ENCODE results near the gene GGTA1. TPM values are rescaled to one million over a fixed set of nuclear protein-coding genes. Genes with fewer than 3 reads are reported as not detected.

GGTA1 gene
- total RNA-seq, 1 experiment from 2014 or later: not detected

GRCh38 chr9:121453232-121453892 lies 46.3 kb downstream of the GGTA1 start:
- H3K27ac ChIP-seq (ENCODE audit: low read length): no peak overlapping the region
- CTCF ChIA-PET: no interaction called here
- no peaks in the 10 kb centered on the region for H3K4me1 ChIP-seq (ENCODE audit: insufficient read depth, low read length)
- H3K36me3 ChIP-seq (ENCODE audit: low read depth, low read length): no peaks in the 10 kb centered on the region
- no peak for ATAC-seq
- no peak for DNase-seq
- no peaks in the 10 kb centered on the region for H4K20me1 ChIP-seq (ENCODE audit: low read length)
- no TSS peak for BruUV-seq (replicated peaks)
- H2AFZ ChIP-seq (ENCODE audit: low read length): no peak overlapping the region
- no peaks in the 10 kb centered on the region for H3F3A ChIP-seq (ENCODE audit: low read length, unreplicated experiment)
- no peaks in the 10 kb centered on the region for H3K9me2 ChIP-seq (replicated peaks; ENCODE audit: low read length)
- no peak overlapping the region for H3K9ac ChIP-seq (ENCODE audit: low read length)
- H3K79me2 ChIP-seq (ENCODE audit: low read length): no peaks in the 10 kb centered on the region
- TF ChIP-seq EZH2 (IDR thresholded peaks at IDR 0.05; ENCODE audit: low read length, unreplicated experiment) (no peak), EZH2phosphoT487 (IDR thresholded peaks at IDR 0.05; ENCODE audit: borderline replicate concordance, low read length) (no peak), CTCF (conservative IDR thresholded peaks at IDR 0.05; ENCODE audit: low read depth, low read length) (no peak)
- peaks cover 40% of the 10 kb centered on the region for H3K27me3 ChIP-seq (ENCODE audit: low read length)
- intact Hi-C loops (cut with micrococcal nuclease): no loop called here
- H3K4me2 ChIP-seq (ENCODE audit: low read length): no peak overlapping the region
- no peaks in the 10 kb centered on the region for H3K9me3 ChIP-seq (ENCODE audit: low read length)
- POLR2A ChIA-PET (ENCODE audit: unreplicated experiment): no interaction called here
- no peak overlapping the region for H3K4me3 ChIP-seq (ENCODE audit: low read length)

- no TSS peak for BruUV-seq (replicated peaks)
- Histone ChIP-seq H3K4me3 (ENCODE audit: low read length) (no peak overlapping the region), H3K79me2 (ENCODE audit: low read length) (no peaks in the 10 kb centered on the region), H3K27me3 (ENCODE audit: low read length) (peaks cover 51% of the 10 kb centered on the region), H3K36me3 (ENCODE audit: low read depth, low read length) (no peaks in the 10 kb centered on the region), H3K9me2 (replicated peaks; ENCODE audit: low read length) (no peaks in the 10 kb centered on the region), H2AFZ (ENCODE audit: low read length) (no peak overlapping the region), H3K27ac (ENCODE audit: low read length) (no peak overlapping the region), H3K4me1 (ENCODE audit: insufficient read depth, low read length) (no peaks in the 10 kb centered on the region), H4K20me1 (ENCODE audit: low read length) (no peaks in the 10 kb centered on the region), H3F3A (ENCODE audit: low read length, unreplicated experiment) (no peaks in the 10 kb centered on the region), H3K9me3 (ENCODE audit: low read length) (no peaks in the 10 kb centered on the region), H3K9ac (ENCODE audit: low read length) (no peak overlapping the region), H3K4me2 (ENCODE audit: low read length) (no peak overlapping the region)
- no peak for TF ChIP-seq CTCF (conservative IDR thresholded peaks at IDR 0.05; ENCODE audit: low read depth, low read length)
- TF ChIP-seq EZH2 (IDR thresholded peaks at IDR 0.05; ENCODE audit: low read length, unreplicated experiment): no peak
- TF ChIP-seq EZH2phosphoT487 (IDR thresholded peaks at IDR 0.05; ENCODE audit: borderline replicate concordance, low read length): no peak
- no peak for DNase-seq
- intact Hi-C loops (cut with micrococcal nuclease): no loop called here
- ATAC-seq: no peak
- ChIA-PET POLR2A (ENCODE audit: unreplicated experiment) (no interaction called here), CTCF (no interaction called here)
These were observed 47.6 kb downstream of the GGTA1 start for GRCh38 chr9:121452085-121452484.

GRCh38 chr9:121451586-121451985 lies 48.1 kb downstream of the GGTA1 start:
- no TSS peak for BruUV-seq (replicated peaks)

More at GRCh38 chr9:121451586-121451985, 48.1 kb downstream of the GGTA1 start:
- ATAC-seq (no peak), DNase-seq (no peak)
- Histone ChIP-seq H3K9me3 (ENCODE audit: low read length) (no peaks in the 10 kb centered on the region), H3K79me2 (ENCODE audit: low read length) (no peaks in the 10 kb centered on the region), H3K9me2 (replicated peaks; ENCODE audit: low read length) (no peaks in the 10 kb centered on the region), H2AFZ (ENCODE audit: low read length) (no peak overlapping the region), H3K9ac (ENCODE audit: low read length) (no peak overlapping the region), H3K36me3 (ENCODE audit: low read depth, low read length) (no peaks in the 10 kb centered on the region), H4K20me1 (ENCODE audit: low read length) (no peaks in the 10 kb centered on the region), H3F3A (ENCODE audit: low read length, unreplicated experiment) (no peaks in the 10 kb centered on the region), H3K27me3 (ENCODE audit: low read length) (peaks cover 52% of the 10 kb centered on the region), H3K4me2 (ENCODE audit: low read length) (no peak overlapping the region), H3K4me1 (ENCODE audit: insufficient read depth, low read length) (no peaks in the 10 kb centered on the region), H3K27ac (ENCODE audit: low read length) (no peak overlapping the region), H3K4me3 (ENCODE audit: low read length) (no peak overlapping the region)
- ChIA-PET CTCF (no interaction called here), POLR2A (ENCODE audit: unreplicated experiment) (no interaction called here)
- TF ChIP-seq EZH2 (IDR thresholded peaks at IDR 0.05; ENCODE audit: low read length, unreplicated experiment): no peak
- TF ChIP-seq CTCF (conservative IDR thresholded peaks at IDR 0.05; ENCODE audit: low read depth, low read length): no peak
- TF ChIP-seq EZH2phosphoT487 (IDR thresholded peaks at IDR 0.05; ENCODE audit: borderline replicate concordance, low read length): no peak
- intact Hi-C loops (cut with micrococcal nuclease): no loop called here

All from PC-3 (cell line).